ENCODE data around the gene UST.

DNA sequence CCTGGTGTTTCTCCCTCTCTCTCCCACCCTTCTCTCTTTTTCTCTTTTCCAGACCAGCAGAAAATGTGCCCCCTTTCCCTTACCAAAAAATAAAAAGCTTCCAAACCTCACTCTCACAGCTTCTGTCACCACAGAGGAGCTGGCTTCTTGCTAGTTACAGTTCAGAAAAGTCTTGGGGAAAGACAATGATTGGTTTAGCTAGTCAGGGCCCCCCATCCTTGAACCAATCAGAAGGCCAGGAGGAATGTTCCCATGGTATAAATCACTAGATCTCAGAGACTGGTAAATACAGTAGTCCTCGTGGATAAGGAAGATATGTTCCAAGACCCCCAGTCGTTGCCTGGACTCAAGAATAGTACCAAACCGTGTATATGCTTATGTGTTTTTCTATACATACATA is 339.5 kb downstream of the UST start:
- TF ChIP-seq, protein P1, sequence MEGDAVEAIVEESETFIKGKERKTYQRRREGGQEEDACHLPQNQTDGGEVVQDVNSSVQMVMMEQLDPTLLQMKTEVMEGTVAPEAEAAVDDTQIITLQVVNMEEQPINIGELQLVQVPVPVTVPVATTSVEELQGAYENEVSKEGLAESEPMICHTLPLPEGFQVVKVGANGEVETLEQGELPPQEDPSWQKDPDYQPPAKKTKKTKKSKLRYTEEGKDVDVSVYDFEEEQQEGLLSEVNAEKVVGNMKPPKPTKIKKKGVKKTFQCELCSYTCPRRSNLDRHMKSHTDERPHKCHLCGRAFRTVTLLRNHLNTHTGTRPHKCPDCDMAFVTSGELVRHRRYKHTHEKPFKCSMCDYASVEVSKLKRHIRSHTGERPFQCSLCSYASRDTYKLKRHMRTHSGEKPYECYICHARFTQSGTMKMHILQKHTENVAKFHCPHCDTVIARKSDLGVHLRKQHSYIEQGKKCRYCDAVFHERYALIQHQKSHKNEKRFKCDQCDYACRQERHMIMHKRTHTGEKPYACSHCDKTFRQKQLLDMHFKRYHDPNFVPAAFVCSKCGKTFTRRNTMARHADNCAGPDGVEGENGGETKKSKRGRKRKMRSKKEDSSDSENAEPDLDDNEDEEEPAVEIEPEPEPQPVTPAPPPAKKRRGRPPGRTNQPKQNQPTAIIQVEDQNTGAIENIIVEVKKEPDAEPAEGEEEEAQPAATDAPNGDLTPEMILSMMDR (conservative IDR thresholded peaks at IDR 0.05; ENCODE audit: low read length), result no peak
- TF ChIP-seq EZH2phosphoT487 (IDR thresholded peaks at IDR 0.05; ENCODE audit: borderline replicate concordance), result no peak

Data from Loucy (cell line).